HS-27A (cell line): ENCODE measurements around the gene HMOX1.
"Not testable (repeated sequence)": the region's sequence is repeated elsewhere in the genome, so short reads cannot be mapped to it uniquely, and the experiment has no call there.

Source experiments
- DNase-seq: peaks from one replicate; pipeline ENCODE4 v3.0.0-alpha.2; 2012; ENCODE audit warnings: low read depth, missing footprints

The HMOX1 gene

DNA sequence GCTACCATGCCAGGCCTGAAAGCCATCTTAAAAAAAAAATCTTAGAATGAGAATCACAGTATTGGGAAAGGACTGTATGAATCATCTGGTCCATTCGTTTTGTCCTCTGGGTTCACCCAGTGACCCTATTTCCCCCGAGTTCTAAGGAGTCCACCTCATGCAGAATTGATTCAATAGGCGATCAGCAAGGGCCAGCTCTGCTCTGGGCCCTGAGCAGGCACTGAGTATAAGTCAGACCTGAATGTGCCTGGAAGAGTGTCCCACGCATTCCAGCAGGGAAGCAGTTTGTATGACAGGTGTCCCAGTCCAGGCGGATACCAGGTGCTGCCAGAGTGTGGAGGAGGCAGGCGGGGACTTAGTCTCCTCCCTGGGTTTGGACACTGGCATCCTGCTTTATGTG, 883 bp upstream of the HMOX1 start:
- DNase-seq = no peak

- no peak for DNase-seq
These were observed 621 bp downstream of the HMOX1 start for GRCh38 chr22:35381424-35382009.

GRCh38 chr22:35383679-35384071, 2.8 kb downstream of the HMOX1 start:
- no peak for DNase-seq

- no peak for DNase-seq
These were observed 3.6 kb downstream of the HMOX1 start for GRCh38 chr22:35384527-35384926.

GRCh38 chr22:35384975-35385588, 4.2 kb downstream of the HMOX1 start:
- no peak for DNase-seq

DNA sequence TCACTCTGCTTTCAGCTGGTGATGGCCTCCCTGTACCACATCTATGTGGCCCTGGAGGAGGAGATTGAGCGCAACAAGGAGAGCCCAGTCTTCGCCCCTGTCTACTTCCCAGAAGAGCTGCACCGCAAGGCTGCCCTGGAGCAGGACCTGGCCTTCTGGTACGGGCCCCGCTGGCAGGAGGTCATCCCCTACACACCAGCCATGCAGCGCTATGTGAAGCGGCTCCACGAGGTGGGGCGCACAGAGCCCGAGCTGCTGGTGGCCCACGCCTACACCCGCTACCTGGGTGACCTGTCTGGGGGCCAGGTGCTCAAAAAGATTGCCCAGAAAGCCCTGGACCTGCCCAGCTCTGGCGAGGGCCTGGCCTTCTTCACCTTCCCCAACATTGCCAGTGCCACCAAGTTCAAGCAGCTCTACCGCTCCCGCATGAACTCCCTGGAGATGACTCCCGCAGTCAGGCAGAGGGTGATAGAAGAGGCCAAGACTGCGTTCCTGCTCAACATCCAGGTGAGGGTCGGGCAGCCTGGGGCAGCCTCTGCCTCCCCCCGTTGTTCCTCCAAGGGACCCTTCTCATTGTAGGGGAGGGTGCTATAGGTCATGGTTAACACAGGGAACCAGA, 5.9 kb downstream of the HMOX1 start:
- DNase-seq = no peak

DNA sequence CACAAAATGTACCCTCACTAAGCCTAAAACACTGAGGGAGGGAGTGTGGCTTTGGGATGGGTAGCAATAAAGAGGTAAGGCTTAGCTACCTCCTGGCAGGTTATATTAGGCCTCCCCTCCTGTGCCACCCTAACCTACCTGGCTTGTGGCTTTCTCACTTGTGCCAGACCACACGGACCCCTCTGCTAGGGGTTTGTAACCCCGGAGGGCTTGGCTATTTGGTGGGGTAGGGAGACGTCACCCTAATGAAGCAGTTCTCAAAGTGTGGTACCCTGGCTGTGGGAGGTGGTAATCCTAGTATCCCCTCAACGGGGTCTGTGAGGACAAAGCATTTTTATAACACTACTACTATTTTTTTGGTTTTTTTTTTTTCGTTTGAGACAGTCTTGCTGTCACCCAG, 10.0 kb downstream of the HMOX1 start:
- DNase-seq = no peak

DNA sequence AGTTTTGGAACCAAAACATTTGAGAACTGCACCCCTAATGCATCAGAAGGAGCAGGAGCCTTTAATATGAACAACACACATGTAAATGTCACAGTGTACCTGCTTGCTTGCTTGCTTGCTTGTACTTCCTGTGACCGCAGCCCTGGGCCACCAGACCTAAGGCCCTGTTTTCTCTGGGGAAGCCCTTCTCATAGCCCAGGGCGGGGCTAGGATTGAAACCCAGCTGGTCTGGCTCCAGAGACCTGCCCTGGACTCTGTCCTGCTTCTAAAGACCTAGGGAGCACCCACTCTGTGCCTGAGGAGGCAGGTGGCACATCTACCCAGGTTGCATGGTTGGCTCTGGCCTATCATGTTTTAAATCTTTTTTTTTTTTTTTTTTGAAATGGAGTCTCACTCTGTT, 11.5 kb downstream of the HMOX1 start:
- no peak for DNase-seq

GRCh38 chr22:35393116-35394010, 12.5 kb downstream of the HMOX1 start:
- DNase-seq = no peak

GRCh38 chr22:35394011-35394312, 13.1 kb downstream of the HMOX1 start:
- DNase-seq = no peak

DNA sequence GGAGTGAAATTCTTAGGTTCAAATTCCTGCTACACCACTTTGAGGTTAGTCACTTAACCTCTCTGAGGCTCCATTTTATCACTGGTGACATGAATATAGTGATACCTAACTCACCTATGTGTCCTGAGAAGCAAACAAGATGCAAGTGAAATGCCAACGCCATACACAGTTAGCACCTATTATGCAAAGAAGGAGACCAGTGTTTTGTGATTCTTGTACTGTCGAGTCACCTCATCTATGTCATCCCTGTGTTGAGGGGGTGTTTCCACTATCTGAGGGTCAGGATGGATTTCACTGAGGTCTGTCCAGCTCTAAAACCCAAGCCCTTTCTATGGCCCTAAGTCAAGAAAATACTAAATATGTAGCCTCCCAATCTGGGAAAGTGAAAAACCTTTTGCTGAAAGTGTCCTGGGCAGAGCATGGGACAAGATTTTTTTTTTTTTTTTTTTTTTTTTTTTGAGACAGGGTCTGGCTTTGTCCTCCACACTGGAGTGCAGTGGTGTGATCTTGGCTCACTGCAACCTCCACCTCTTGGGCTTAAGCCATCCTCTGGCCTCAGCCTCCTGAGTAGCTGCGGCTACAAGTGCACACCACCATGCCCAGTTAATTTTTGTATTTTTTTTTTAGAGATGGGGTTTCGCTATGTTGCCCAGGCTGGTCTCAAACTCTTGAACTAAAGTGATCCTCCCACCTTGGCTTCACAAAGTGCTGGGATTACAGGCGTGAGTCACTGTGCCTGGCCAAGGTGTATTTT, 14.1 kb downstream of the HMOX1 start:
- no peak for DNase-seq

- DNase-seq = not testable (repeated sequence)
These were observed 15.7 kb downstream of the HMOX1 start for GRCh38 chr22:35396622-35397021.

DNA sequence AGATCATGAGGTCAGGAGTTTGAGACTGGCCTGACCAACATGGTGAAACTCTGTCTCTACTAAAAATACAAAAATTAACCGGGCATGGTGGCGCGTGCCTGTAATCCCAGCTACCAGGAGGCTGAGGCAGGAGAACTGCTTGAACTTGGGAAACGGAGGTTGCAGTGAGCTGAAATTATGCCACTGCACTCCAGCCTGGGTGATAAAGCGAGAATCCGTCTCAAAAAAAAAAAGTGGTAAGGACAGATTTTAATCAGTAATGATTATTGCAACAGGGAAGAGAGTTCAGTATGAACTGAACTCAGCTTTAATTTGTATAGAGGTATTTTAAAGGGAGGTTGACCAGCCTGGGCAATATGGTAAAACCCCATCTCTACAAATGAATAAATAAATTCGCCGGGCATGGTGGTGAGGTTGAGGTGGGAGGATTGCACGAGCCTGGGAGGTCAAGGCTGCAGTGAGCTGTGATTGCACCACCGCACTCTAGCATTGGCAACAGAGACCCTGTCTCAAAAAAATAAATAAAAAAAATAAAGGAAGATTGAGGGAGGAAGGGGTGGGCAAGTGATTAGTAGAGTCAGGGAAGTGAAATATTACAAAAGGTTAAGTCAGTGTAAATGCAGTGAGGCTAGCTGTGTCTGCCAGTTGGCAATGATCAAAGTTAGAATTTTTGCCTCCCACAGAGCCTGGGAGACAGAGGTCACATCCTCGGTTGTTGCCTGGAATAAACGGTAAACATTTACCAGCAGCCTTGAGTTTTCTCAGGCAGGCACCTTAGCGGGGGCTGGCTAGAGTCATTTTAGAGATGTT, 16.4 kb downstream of the HMOX1 start:
- no peak for DNase-seq

GRCh38 chr22:35398591-35398973, 17.7 kb downstream of the HMOX1 start:
- DNase-seq = no peak

GRCh38 chr22:35399114-35399677, 18.3 kb downstream of the HMOX1 start:
- no peak for DNase-seq

- DNase-seq = peak; percentile 90
These were observed 19.0 kb downstream of the HMOX1 start, which contains the start of gene MCM5 for GRCh38 chr22:35399678-35400500. Gene MCM5, plus strand, starts transcription at chr22:35400140. Its CDS starts 299 bp downstream, at chr22:35400439.

DNA sequence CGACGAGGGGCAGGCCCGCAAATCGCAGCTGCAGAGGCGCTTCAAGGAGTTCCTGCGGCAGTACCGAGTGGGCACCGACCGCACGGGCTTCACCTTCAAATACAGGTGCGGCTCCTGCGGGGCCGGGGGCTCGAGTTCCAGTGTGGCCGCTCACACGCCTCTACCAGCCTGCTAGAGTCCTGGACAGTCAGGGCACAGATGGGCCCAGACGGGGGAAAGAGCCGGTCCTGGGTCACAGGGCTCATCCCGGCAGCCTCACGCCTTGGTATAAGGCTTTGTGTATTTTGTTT, 19.6 kb downstream of the HMOX1 start:
- no peak for DNase-seq

DNA sequence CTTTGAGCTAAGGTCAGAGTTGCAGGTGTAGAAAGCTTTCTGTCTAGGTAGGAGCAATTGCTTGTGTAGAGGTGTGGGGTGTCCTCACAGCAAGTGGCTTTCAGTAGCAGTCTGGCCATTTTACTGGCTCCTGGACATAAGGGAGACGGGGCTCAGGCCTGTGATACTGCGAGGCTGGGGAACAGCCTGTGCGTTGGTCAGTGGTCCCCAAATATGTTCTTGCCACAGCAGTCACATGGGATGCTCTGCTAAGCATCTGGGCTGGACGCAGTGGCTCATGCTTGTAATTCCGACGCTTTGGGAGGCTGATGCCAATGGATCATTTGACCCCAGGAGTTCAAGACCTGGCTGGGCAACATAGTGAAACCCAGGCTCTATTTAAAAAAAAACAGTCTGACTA, 21.0 kb downstream of the HMOX1 start:
- no peak for DNase-seq

DNA sequence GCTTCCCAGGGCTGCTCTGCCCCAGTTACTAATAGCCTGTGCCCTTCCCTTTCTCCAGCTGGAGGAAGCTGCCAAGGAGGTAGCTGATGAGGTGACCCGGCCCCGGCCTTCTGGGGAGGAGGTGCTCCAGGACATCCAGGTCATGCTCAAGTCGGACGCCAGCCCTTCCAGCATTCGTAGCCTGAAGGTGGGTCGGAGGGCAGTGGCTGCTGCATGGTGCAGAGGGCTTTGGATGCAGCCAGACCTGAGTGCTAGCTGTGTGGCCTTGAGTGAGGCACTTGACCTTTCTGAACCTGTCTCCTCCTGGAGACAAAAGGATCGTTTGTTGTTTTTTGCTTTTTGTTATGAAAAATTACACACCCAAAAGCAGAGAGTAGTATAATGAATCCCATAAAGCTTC, 22.5 kb downstream of the HMOX1 start:
- no peak for DNase-seq

GRCh38 chr22:35404176-35404575, 23.3 kb downstream of the HMOX1 start:
- DNase-seq = no peak
